ENCODE data around the gene RAMP2.
"Not testable (repeated sequence)": the region's sequence is repeated elsewhere in the genome, so short reads cannot be mapped to it uniquely, and the experiment has no call there.

RAMP2 gene

DNA sequence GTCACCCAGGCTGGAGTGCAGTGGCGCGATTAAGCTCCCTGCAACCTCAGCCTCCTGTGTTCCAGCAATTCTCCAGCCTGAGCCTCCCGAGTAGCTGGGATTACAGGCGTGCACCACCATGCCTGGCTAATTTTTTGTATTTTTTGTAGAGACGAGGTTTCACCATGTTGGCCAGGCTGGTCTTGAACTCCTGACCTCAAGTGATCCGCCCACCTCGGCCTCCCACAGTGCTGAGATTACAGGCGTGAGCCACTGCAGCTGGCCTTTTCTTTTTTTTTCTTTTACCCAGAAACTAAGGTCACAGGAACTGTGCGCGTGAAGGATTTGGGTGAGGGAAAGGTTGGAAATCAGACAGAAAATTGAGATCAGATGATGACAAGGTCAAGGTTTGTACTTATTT, 8.9 kb downstream of the RAMP2 start:
- DNase-seq (ENCODE audit: low spot score), result not testable (repeated sequence)

GRCh38 chr17:42772945-42773289, 11.9 kb downstream of the RAMP2 start:
- DNase-seq (ENCODE audit: low spot score), result no peak

- peak; percentile 83 for DNase-seq (ENCODE audit: low spot score)
Measured at GRCh38 chr17:42773290-42774035, 12.4 kb downstream of the RAMP2 start, which contains the start of gene VPS25. Gene VPS25 (plus strand): TSS chr17:42773449. CDS start chr17:42773476, 27 bp downstream.

GRCh38 chr17:42774066-42774745, 13.2 kb downstream of the RAMP2 start:
- DNase-seq (ENCODE audit: low spot score), result no peak

DNA sequence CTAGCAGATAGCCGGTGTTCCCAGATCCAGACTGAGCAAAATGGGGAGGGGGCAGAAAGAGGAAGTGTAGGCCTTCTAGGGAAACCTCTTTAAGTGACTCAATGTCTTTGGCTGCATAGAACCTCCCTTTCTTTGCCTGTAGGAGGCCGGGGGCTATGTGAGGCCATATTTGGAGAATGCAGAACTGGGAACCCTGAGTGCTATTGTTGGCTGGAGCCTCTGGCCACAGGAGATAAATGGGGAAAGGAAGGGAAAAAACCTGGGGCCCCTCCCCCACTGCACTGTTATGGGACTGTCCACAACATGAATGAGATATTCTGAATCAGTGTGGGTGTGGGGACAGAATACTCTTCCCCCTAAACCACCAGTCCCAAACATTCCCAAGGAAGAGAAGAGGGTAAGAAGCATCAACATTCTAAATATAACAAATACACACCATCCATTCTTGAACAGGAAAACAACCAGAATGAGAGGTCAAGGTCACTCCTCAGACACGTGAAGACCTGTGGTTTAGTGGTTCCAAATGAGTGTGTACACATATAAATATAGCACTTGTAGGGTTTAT, 14.6 kb downstream of the RAMP2 start:
- no peak for DNase-seq (ENCODE audit: low spot score)

- no peak for DNase-seq (ENCODE audit: low spot score)
Measured at GRCh38 chr17:42778570-42778969, 17.5 kb downstream of the RAMP2 start.

DNA sequence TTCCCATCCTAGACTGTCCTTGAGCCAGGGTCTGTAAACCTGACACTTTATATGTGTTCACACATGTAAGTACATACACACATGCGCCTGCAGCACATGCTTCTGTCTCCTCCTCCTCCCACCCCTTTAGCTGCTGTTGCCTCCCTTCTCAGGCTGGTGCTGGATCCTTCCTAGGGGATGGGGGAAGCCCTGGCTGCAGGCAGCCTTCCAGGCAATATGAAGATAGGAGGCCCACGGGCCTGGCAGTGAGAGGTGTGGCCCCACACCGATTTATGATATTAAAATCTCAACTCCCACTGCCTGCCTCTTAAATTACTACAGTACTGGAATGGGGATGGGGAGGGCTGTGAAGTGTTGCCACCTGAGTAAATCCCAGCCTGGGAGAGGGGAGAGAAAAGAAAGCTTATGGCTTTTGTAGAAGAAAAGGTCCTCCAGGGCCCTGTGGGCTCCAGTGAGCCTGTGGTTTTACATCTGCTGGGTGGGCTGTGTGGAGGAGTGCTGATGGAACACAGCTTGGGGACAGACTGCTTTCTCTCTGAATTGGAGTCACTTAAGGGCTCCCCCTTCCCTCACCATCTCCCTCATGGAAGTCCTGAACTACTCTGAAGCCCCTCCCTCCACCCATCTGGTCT, 18.4 kb downstream of the RAMP2 start:
- no peak for DNase-seq (ENCODE audit: low spot score)

- DNase-seq (ENCODE audit: low spot score), result no peak
Measured at GRCh38 chr17:42779936-42780850, 19.2 kb downstream of the RAMP2 start, which contains the start of gene WNK4. Gene WNK4 (plus strand): TSS chr17:42780610. CDS start chr17:42780699, 89 bp downstream.

- no peak for DNase-seq (ENCODE audit: low spot score)
Measured at GRCh38 chr17:42780851-42781638, 20.0 kb downstream of the RAMP2 start.

GRCh38 chr17:42781639-42782165, 20.7 kb downstream of the RAMP2 start:
- DNase-seq (ENCODE audit: low spot score), result no peak

- DNase-seq (ENCODE audit: low spot score), result no peak
Measured at GRCh38 chr17:42782166-42783061, 21.4 kb downstream of the RAMP2 start.

- no peak for DNase-seq (ENCODE audit: low spot score)
Measured at GRCh38 chr17:42783062-42783790, 22.2 kb downstream of the RAMP2 start.

- no peak for DNase-seq (ENCODE audit: low spot score)
Measured at GRCh38 chr17:42783791-42784138, 22.7 kb downstream of the RAMP2 start.

GRCh38 chr17:42784409-42784808, 23.4 kb downstream of the RAMP2 start:
- no peak for DNase-seq (ENCODE audit: low spot score)

DNA sequence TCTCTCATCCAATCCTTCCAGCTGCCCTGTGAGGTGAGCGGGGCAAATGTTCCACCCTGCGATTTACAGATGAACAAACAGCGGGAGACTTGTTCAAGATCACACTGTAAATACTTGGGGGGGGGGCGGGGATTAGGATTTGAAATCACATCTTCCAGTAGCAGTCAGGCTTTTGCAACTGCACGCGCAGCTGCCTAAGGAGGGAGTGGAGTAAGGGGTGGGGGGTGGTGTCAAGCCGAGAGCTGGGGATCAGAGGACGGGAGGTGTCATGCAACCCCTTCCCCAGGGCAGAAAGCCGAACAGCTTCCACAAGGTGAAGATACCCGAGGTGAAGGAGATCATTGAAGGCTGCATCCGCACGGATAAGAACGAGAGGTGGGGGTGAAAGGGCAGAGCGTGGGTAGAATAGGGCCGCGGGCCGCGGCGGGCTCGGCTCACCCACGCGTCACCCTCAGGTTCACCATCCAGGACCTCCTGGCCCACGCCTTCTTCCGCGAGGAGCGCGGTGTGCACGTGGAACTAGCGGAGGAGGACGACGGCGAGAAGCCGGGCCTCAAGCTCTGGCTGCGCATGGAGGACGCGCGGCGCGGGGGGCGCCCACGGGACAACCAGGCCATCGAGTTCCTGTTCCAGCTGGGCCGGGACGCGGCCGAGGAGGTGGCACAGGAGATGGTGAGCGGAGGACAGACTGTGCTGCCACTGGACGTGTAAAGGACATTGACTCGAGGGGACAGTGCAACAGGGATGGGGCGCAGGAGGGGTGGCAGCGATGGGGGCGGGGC, 24.0 kb downstream of the RAMP2 start:
- no peak for DNase-seq (ENCODE audit: low spot score)

GRCh38 chr17:42787266-42787665, 26.2 kb downstream of the RAMP2 start:
- no peak for DNase-seq (ENCODE audit: low spot score)

- no peak for DNase-seq (ENCODE audit: low spot score)
Measured at GRCh38 chr17:42791948-42792347, 30.9 kb downstream of the RAMP2 start.

- DNase-seq (ENCODE audit: low spot score), result no peak
Measured at GRCh38 chr17:42792545-42792944, 31.5 kb downstream of the RAMP2 start.
